HFFc6 (cell line): ENCODE results near the gene TIAL1. TPM values are rescaled to one million over a fixed set of nuclear protein-coding genes. Genes with fewer than 3 reads are reported as not detected.

Experiments used
- DNase-seq: peaks from one replicate; pipeline ENCODE4 v3.0.0-alpha.2; 2018
- H3K27ac Mint-ChIP-seq: 2 replicates; pipeline ENCODE4 v1.8.0; 2020; ENCODE audit warnings: mild to moderate bottlenecking, mixed read lengths
- H3K27me3 Mint-ChIP-seq: 2 replicates; pipeline ENCODE4 v1.8.0; 2021; ENCODE audit warnings: mild to moderate bottlenecking, moderate library complexity, mixed read lengths; ENCODE audit not compliant: insufficient read depth
- H3K36me3 Mint-ChIP-seq: 2 replicates; pipeline ENCODE4 v1.8.0; 2021; ENCODE audit warnings: low read depth, mixed read lengths
- H3K4me1 Mint-ChIP-seq: 2 replicates; pipeline ENCODE4 v1.8.0; 2020; ENCODE audit warnings: low read depth, mixed read lengths
- H3K4me3 Mint-ChIP-seq: 2 replicates; pipeline ENCODE4 v1.8.0; 2020; ENCODE audit warnings: mild to moderate bottlenecking, moderate library complexity, mixed read lengths
- H3K9me3 Mint-ChIP-seq: 2 replicates; pipeline ENCODE4 v1.8.0; 2020; ENCODE audit warnings: mild to moderate bottlenecking, mixed read lengths
- CTCF ChIP-seq: fragments of 200-600 bp; sonication (generic); IDR thresholded peaks from 2 replicates; pipeline ENCODE4 v1.5.0; 2021; ENCODE audit warnings: antibody characterized with exemption, mild to moderate bottlenecking
- total RNA-seq, 6 experiments: library from RNA; stranded (reverse); fragmentation: NEBNext Ultra II Directional; extraction: Animal tissue kit (Norgen Biotek cat#: 25700); gene quantifications; 2 replicates in 1 of 6; 3 replicates in 5 of 6; pipeline ENCODE4 v1.2.3, GENCODE V29; 2021

TIAL1 gene
- total RNA-seq, 6 experiments from 2014 or later = 129 to 149 (median 134) TPM

GRCh38 chr10:119634219-119634544 is 37.4 kb upstream of the TIAL1 start:
- H3K27ac Mint-ChIP-seq = no peak overlapping the region
- no peaks in the 10 kb centered on the region for H3K4me1 Mint-ChIP-seq
- H3K9me3 Mint-ChIP-seq = no peaks in the 10 kb centered on the region
- no peak for DNase-seq
- no peaks in the 10 kb centered on the region; the same call in none of the 2 replicates for H3K27me3 Mint-ChIP-seq
- TF ChIP-seq CTCF = no peak
- no peaks in the 10 kb centered on the region for H3K36me3 Mint-ChIP-seq
- H3K4me3 Mint-ChIP-seq = no peak overlapping the region

DNA sequence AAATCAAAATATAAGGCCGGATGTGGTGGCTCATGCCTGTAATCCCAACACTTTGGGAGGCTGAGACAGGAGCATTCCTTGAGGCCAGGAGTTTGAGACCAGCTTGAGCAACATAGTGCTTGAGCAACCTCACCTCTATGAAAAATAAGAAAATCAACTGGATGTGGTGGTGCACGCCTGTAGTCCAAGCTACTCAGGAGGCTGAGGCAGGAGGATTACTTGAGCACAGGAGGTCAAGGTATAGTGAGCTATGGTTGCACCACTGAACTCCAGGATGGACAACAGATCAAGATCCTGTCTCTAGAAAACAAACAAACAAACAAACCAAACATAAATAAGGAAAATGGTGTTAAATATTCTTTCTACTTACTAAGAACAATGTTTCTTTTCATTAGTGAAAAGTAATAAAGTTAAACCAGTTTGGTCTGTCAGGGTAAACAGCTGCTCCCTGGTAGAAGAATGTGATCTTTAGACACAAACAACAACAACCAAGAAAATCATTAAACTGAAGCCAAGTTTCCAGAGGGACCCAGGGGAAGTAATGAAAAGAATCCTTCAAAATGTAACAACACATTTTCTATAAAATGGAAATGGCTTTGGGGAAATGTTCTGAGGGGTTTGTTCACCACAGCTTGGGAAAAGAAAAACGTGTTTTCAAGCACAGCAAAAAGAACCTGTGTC is 36.9 kb upstream of the TIAL1 start:
- H3K27me3 Mint-ChIP-seq = no peaks in the 10 kb centered on the region; the same call in none of the 2 replicates
- DNase-seq = no peak
- TF ChIP-seq CTCF = no peak
- H3K4me3 Mint-ChIP-seq = no peak overlapping the region
- no peaks in the 10 kb centered on the region for H3K9me3 Mint-ChIP-seq
- no peaks in the 10 kb centered on the region for H3K36me3 Mint-ChIP-seq
- H3K4me1 Mint-ChIP-seq = no peaks in the 10 kb centered on the region
- no peak overlapping the region for H3K27ac Mint-ChIP-seq

DNA sequence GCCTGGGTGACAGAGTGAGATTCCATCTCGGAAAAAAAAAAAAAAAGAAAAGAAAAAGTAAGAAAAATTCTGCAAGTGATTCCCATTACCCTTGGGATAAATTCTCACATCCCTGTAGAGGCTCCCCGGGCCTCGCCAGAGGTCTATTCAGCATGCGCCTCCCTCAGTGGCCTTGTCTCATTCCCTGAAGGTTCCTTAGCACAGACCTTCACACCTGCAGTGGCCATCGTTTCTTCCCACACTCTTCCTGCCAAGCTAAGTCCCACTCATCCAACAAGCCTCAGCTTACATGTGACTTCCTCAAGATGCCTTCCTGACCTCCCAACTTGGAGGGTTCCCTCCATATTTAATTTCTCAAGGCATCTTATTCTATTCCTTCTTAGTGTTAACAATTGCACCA is 33.5 kb upstream of the TIAL1 start:
- TF ChIP-seq CTCF = no peak
- DNase-seq = no peak
- H3K27me3 Mint-ChIP-seq = no peaks in the 10 kb centered on the region; the same call in 1 of the 2 replicates
- H3K36me3 Mint-ChIP-seq = no peaks in the 10 kb centered on the region
- H3K4me3 Mint-ChIP-seq = no peak overlapping the region
- no peaks in the 10 kb centered on the region for H3K4me1 Mint-ChIP-seq
- H3K9me3 Mint-ChIP-seq = no peaks in the 10 kb centered on the region
- no peak overlapping the region for H3K27ac Mint-ChIP-seq

DNA sequence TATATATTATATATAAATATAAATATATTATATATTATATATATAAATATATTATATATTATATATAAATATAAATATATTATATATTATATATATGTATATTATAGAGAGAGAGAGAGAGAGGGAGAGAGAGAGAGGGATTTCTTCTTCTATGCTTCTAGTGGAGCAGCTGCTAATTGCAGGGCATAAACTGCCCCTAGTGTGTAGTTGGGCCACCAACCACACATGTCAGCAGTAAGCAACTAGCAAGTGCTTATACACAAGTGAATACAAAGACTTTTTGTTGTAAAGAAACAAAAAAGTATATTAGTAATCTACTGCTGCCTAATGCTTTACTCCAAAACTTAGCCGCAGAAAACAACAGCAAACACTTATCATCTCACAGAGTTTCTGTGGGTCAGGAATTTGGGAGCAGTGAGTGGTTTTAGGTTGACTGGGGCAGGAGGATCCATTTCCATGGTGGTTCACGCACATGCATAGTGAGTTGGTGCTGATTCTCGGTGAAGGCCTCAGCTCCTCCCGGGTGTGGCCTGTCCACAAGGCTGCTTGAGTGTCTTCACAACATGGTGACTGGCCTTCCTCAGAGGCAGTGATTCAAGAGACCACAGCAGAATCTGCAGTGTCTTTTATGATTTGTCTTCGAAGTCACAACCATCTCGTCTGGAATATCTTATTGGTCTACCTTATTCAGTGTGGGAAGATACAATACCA is 29.0 kb upstream of the TIAL1 start:
- no peak overlapping the region for H3K4me3 Mint-ChIP-seq
- no peaks in the 10 kb centered on the region for H3K9me3 Mint-ChIP-seq
- no peak overlapping the region for H3K27ac Mint-ChIP-seq
- no peaks in the 10 kb centered on the region; the same call in 1 of the 2 replicates for H3K27me3 Mint-ChIP-seq
- no peak for TF ChIP-seq CTCF
- no peaks in the 10 kb centered on the region for H3K36me3 Mint-ChIP-seq
- peaks cover 6% of the 10 kb centered on the region for H3K4me1 Mint-ChIP-seq
- no peak for DNase-seq

DNA sequence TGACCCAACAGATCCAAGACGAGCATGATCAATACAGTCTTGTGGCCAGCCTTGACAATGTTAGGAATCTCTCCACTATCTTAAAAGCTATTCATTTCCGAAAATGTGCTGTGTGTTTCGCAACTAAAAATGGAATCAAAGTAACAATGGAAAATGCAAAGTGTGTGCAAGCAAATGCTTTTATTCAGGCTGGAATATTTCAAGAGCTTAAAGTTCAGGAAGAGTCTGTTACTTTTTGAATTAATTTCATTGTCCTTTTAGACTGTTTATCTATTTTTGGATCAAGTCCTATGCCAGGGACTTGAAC is 24.3 kb upstream of the TIAL1 start:
- Mint-ChIP-seq H3K36me3 (no peaks in the 10 kb centered on the region), H3K27ac (no peak overlapping the region), H3K27me3 (peaks cover 3% of the 10 kb centered on the region), H3K4me1 (peaks cover 14% of the 10 kb centered on the region), H3K9me3 (no peaks in the 10 kb centered on the region), H3K4me3 (no peak overlapping the region)
- DNase-seq = no peak
- TF ChIP-seq CTCF = no peak
